HEK293 (cell line): Measurements from ENCODE around the gene CCBE1.

ENCODE experiments used
- CTCF ChIA-PET: fragments of 350-600 bp; formaldehyde crosslinking; extraction: SDS; loops from one replicate; lab custom pipeline; 2021; ENCODE audit warnings: antibody characterized with exemption; lab: Yijun Ruan, JAX
- POLR2A ChIA-PET: fragments of 300-600 bp; formaldehyde crosslinking; extraction: SDS; loops from one replicate; lab custom pipeline; 2020; ENCODE audit warnings: antibody characterized with exemption, inconsistent platforms; lab: Yijun Ruan, JAX
- H3K27ac ChIP-seq: fragments of 200-500 bp; sonication (Bioruptor generic); 2 replicates; pipeline ENCODE4 v1.5.1; 2014; ENCODE audit warnings: low read depth, low read length, control low read depth, inconsistent platforms; ENCODE audit errors: extremely low read depth
- H3K36me3 ChIP-seq, 2 experiments: fragments of 200-500 bp in 1 of 2; sonication (Bioruptor generic) in 1 of 2; 1 replicate in 1 of 2; 2 replicates in 1 of 2; pipeline ENCODE4 v1.5.1; 2014 to 2017; ENCODE audit warnings: inconsistent platforms in 2 of 2, low read length in 2 of 2; ENCODE audit not compliant: control insufficient read depth in 2 of 2, insufficient read depth in 1 of 2
- H3K4me1 ChIP-seq: fragments of 200-500 bp; sonication (Bioruptor generic); 2 replicates; pipeline ENCODE4 v1.5.1; 2014; ENCODE audit warnings: mild to moderate bottlenecking, low read length, inconsistent platforms; ENCODE audit not compliant: control insufficient read depth, insufficient read depth
- H3K4me3 ChIP-seq: 2 replicates; pipeline ENCODE4 v1.5.1; 2011; ENCODE audit warnings: low read depth, mild to moderate bottlenecking, control low read depth, low read length, moderate library complexity
- H3K9me3 ChIP-seq: fragments of 200-500 bp; sonication (Bioruptor generic); 2 replicates; pipeline ENCODE4 v1.5.1; 2014; ENCODE audit warnings: low read depth, low read length, inconsistent platforms; ENCODE audit not compliant: control insufficient read depth, insufficient read depth
- KLF8 ChIP-seq: fragments of 450-650 bp; formaldehyde crosslinking; IDR thresholded peaks from 2 replicates; pipeline ENCODE4 v1.5.1; 2016; ENCODE audit warnings: missing biosample characterization, missing genetic modification characterization
- REPIN1 ChIP-seq: fragments of 450-650 bp; formaldehyde crosslinking; IDR thresholded peaks from 2 replicates; pipeline ENCODE4 v1.5.1; 2017; ENCODE audit warnings: missing biosample characterization, missing genetic modification characterization, low read depth
- REST ChIP-seq: fragments of 450-650 bp; formaldehyde crosslinking; IDR thresholded peaks from 2 replicates; pipeline ENCODE4 v1.5.1; 2016; ENCODE audit warnings: missing biosample characterization, missing genetic modification characterization
- SCRT2 ChIP-seq: fragments of 450-650 bp; formaldehyde crosslinking; IDR thresholded peaks from 2 replicates; pipeline ENCODE4 v1.5.1; 2016; ENCODE audit warnings: missing biosample characterization, missing genetic modification characterization
- YY2 ChIP-seq: fragments of 450-650 bp; formaldehyde crosslinking; IDR thresholded peaks from 2 replicates; pipeline ENCODE4 v1.5.1; 2016; ENCODE audit warnings: missing biosample characterization, missing genetic modification characterization
- ZBTB17 ChIP-seq: fragments of 450-650 bp; formaldehyde crosslinking; IDR thresholded peaks from 2 replicates; pipeline ENCODE4 v1.5.1; 2016; ENCODE audit warnings: missing biosample characterization, missing genetic modification characterization
- ZNF133 ChIP-seq: fragments of 450-650 bp; formaldehyde crosslinking; IDR thresholded peaks from 2 replicates; pipeline ENCODE4 v1.5.1; 2016; ENCODE audit warnings: missing biosample characterization, missing genetic modification characterization
- ZNF169 ChIP-seq: fragments of 450-650 bp; formaldehyde crosslinking; IDR thresholded peaks from 2 replicates; pipeline ENCODE4 v1.5.1; 2016; ENCODE audit warnings: missing biosample characterization, missing genetic modification characterization
- ZNF202 ChIP-seq: fragments of 450-650 bp; formaldehyde crosslinking; IDR thresholded peaks from 2 replicates; pipeline ENCODE4 v1.5.1; 2016; ENCODE audit warnings: missing biosample characterization, missing genetic modification characterization, borderline replicate concordance
- ZNF239 ChIP-seq: fragments of 450-650 bp; formaldehyde crosslinking; IDR thresholded peaks from 2 replicates; pipeline ENCODE4 v1.5.1; 2016; ENCODE audit warnings: missing biosample characterization, missing genetic modification characterization
- ZNF26 ChIP-seq: fragments of 450-650 bp; formaldehyde crosslinking; IDR thresholded peaks from 2 replicates; pipeline ENCODE4 v1.5.1; 2016; ENCODE audit warnings: missing biosample characterization, missing genetic modification characterization
- ZNF280D ChIP-seq: fragments of 450-650 bp; formaldehyde crosslinking; IDR thresholded peaks from 2 replicates; pipeline ENCODE4 v1.5.1; 2016; ENCODE audit warnings: missing biosample characterization, missing genetic modification characterization
- ZNF335 ChIP-seq: fragments of 450-650 bp; formaldehyde crosslinking; conservative IDR thresholded peaks from 2 replicates; pipeline ENCODE4 v1.5.1; 2016; ENCODE audit warnings: missing biosample characterization, missing genetic modification characterization
- ZNF529 ChIP-seq: fragments of 450-650 bp; formaldehyde crosslinking; IDR thresholded peaks from 2 replicates; pipeline ENCODE4 v1.5.1; 2017; ENCODE audit warnings: missing genetic modification characterization, missing biosample characterization; ENCODE audit not compliant: insufficient replicate concordance
- ZNF629 ChIP-seq: fragments of 450-650 bp; formaldehyde crosslinking; IDR thresholded peaks from 2 replicates; pipeline ENCODE4 v1.5.1; 2017; ENCODE audit warnings: missing biosample characterization, missing genetic modification characterization
- ZNF777 ChIP-seq: fragments of 450-650 bp; formaldehyde crosslinking; IDR thresholded peaks from 2 replicates; pipeline ENCODE4 v1.5.1; 2017; ENCODE audit warnings: missing biosample characterization, missing genetic modification characterization, borderline replicate concordance
- TF ChIP-seq, protein P1 (sequence below): fragments of 450-650 bp; formaldehyde crosslinking; optimal IDR thresholded peaks from 2 replicates; pipeline ENCODE3; 2016; ENCODE audit warnings: missing biosample characterization, mild to moderate bottlenecking, missing genetic modification characterization

CCBE1 gene

DNA sequence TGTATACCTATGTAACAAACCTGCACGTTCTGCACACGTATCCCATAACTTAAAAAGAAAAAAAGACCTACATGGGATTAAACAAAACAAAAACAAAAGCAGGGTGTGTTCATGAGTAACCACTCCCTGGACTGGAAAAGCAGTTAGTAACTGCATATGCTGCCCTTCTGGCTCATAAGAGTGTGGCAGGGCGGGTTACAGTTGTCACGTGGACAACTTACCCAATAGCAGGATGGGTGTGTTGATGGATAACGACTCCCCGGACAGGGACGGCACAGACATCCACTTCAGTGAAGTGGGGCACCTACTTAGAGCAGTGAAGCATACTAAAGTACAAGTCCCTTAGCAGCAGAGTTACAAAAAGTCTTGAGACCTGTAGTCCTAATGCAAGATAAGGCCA lies 136.7 kb downstream of the CCBE1 start:
- Histone ChIP-seq H3K4me1 (no peaks in the 10 kb centered on the region), H3K36me3 (no peaks in the 10 kb centered on the region), H3K27ac (no peak overlapping the region), H3K4me3 (no peak overlapping the region), H3K9me3 (no peaks in the 10 kb centered on the region)
- ChIA-PET CTCF (no interaction called here), POLR2A (no interaction called here)
- TF ChIP-seq ZNF169 (no peak), ZNF133 (tag by site-specific recombination) (no peak), ZNF26 (tag by site-specific recombination) (no peak), ZNF777 (tag by site-specific recombination) (no peak), REST (tag by site-specific recombination) (no peak), SCRT2 (tag by site-specific recombination) (no peak), ZNF335 (tag by site-specific recombination) (no peak), ZBTB17 (tag by site-specific recombination) (no peak), ZNF280D (tag by site-specific recombination) (no peak), ZNF239 (tag by site-specific recombination) (no peak), REPIN1 (no peak), KLF8 (no peak), YY2 (tag by site-specific recombination) (no peak), ZNF629 (tag by site-specific recombination) (no peak), ZNF529 (tag by site-specific recombination) (no peak)

GRCh38 chr18:59559528-59559927 lies 137.7 kb downstream of the CCBE1 start:
- CTCF ChIA-PET = interaction anchor here (0.7 kb wide), 1 partner anchor 43 kb away, joined by 3 read pairs; no protein-coding TSS in a partner anchor
- POLR2A ChIA-PET = no interaction called here
- Histone ChIP-seq H3K4me1 (no peaks in the 10 kb centered on the region), H3K9me3 (no peaks in the 10 kb centered on the region), H3K4me3 (no peak overlapping the region), H3K27ac (no peak overlapping the region), H3K36me3 (no peaks in the 10 kb centered on the region)
- TF ChIP-seq, protein P1, sequence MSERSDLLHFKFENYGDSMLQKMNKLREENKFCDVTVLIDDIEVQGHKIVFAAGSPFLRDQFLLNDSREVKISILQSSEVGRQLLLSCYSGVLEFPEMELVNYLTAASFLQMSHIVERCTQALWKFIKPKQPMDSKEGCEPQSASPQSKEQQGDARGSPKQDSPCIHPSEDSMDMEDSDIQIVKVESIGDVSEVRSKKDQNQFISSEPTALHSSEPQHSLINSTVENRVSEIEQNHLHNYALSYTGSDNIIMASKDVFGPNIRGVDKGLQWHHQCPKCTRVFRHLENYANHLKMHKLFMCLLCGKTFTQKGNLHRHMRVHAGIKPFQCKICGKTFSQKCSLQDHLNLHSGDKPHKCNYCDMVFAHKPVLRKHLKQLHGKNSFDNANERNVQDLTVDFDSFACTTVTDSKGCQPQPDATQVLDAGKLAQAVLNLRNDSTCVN (tag by site-specific recombination) = no peak
- no peak for TF ChIP-seq ZNF202 (tag by site-specific recombination)
